ENCODE data around the gene BEND5. TPM values are rescaled to one million over a fixed set of nuclear protein-coding genes. Genes with fewer than 3 reads are reported as not detected.

Gene BEND5
- total and polyA plus RNA-seq, 2 of the 8 experiments (the other 6 are each of a cell fraction or from before 2014, with no cell fraction given) = 3.8 to 7.5 TPM

DNA sequence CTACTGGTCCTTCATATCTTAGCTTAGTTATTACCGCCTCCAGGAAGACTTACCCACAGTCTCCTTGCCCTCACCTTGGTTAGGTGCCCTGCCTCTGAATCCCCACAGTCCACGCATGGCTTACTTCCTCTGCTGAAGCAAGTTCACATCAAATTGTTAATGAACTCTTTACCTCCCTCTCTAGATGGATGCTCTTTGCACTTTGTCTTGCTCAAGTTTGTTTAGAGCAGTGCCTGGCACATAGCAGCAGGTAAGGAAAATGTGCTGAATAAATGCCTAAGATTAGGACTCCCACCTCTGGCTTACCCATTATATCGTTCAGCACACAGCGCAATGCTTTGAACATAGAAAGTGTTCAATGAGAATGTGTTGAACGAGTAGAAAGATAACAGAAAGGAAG is 90.5 kb downstream of the BEND5 start (continued):
- TF ChIP-seq, protein P1, sequence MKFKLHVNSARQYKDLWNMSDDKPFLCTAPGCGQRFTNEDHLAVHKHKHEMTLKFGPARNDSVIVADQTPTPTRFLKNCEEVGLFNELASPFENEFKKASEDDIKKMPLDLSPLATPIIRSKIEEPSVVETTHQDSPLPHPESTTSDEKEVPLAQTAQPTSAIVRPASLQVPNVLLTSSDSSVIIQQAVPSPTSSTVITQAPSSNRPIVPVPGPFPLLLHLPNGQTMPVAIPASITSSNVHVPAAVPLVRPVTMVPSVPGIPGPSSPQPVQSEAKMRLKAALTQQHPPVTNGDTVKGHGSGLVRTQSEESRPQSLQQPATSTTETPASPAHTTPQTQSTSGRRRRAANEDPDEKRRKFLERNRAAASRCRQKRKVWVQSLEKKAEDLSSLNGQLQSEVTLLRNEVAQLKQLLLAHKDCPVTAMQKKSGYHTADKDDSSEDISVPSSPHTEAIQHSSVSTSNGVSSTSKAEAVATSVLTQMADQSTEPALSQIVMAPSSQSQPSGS (IDR thresholded peaks at IDR 0.05; ENCODE audit: low read length) = no peak

Data from H1 (cell line).